H1 (cell line): ENCODE data around the gene NAV2. TPM values are rescaled to one million over a fixed set of nuclear protein-coding genes. Genes with fewer than 3 reads are reported as not detected.

Source experiments
- CBX8 ChIP-seq: fragments of 300-800, 300-1000 bp; sonication (generic); IDR thresholded peaks from 2 replicates; pipeline ENCODE4 v1.7.1; 2016; ENCODE audit warnings: low read depth, low read length, borderline replicate concordance
- HDAC6 ChIP-seq: IDR thresholded peaks from one replicate; pipeline ENCODE4 v1.7.1; 2012; ENCODE audit warnings: low read depth, mild to moderate bottlenecking, inconsistent platforms, low read length, moderate library complexity
- JUN ChIP-seq: IDR thresholded peaks from 2 replicates; pipeline ENCODE4 v1.6.1; 2011; ENCODE audit warnings: low read depth, mild to moderate bottlenecking, improper control_type of control experiment, low read length
- JUND ChIP-seq: IDR thresholded peaks from 2 replicates; pipeline ENCODE4 v1.6.1; 2011; ENCODE audit warnings: mild to moderate bottlenecking, improper control_type of control experiment, low read length
- SIRT6 ChIP-seq: IDR thresholded peaks from one replicate; pipeline ENCODE4 v1.7.1; 2012; ENCODE audit warnings: low read length, inconsistent platforms
- SUZ12 ChIP-seq: fragments of 200-600 bp; sonication (generic); IDR thresholded peaks from 2 replicates; pipeline ENCODE4 v1.6.1; 2012; ENCODE audit warnings: mild to moderate bottlenecking, inconsistent platforms, low read length, moderate library complexity, mixed read lengths
- YY1 ChIP-seq: IDR thresholded peaks from 2 replicates; pipeline ENCODE4 v1.6.1; 2011; ENCODE audit warnings: low read depth, mild to moderate bottlenecking, low read length
- polyA plus RNA-seq, 7 experiments: library from polyadenylated mRNA; depleted of rRNA in 3 of 7; stranded (reverse) in 5 of 7; unstranded in 2 of 7; fragments of >200 nt in 5 of 7; fragments of 200-250 nt in 2 of 7; gene quantifications; 1 replicate in 5 of 7; 2 replicates in 1 of 7; 4 replicates in 1 of 7; pipeline versions ENCODE4 v1.2.1 to v1.2.3, GENCODE V29; 2011 to 2013; ENCODE audit warnings: missing spikeins in 2 of 7, mixed read lengths in 2 of 7
- total RNA-seq: library from RNA; stranded (reverse); fragmentation: NEBNext Ultra II Directional; extraction: Animal tissue kit (Norgen Biotek cat#: 25700); gene quantifications from 2 replicates; pipeline ENCODE4 v1.2.1, GENCODE V29; 2021

NAV2 gene
- total and polyA plus RNA-seq, 2 of the 8 experiments (the other 6 are each of a cell fraction or from before 2014, with no cell fraction given) = 35.6 to 73.6 TPM

DNA sequence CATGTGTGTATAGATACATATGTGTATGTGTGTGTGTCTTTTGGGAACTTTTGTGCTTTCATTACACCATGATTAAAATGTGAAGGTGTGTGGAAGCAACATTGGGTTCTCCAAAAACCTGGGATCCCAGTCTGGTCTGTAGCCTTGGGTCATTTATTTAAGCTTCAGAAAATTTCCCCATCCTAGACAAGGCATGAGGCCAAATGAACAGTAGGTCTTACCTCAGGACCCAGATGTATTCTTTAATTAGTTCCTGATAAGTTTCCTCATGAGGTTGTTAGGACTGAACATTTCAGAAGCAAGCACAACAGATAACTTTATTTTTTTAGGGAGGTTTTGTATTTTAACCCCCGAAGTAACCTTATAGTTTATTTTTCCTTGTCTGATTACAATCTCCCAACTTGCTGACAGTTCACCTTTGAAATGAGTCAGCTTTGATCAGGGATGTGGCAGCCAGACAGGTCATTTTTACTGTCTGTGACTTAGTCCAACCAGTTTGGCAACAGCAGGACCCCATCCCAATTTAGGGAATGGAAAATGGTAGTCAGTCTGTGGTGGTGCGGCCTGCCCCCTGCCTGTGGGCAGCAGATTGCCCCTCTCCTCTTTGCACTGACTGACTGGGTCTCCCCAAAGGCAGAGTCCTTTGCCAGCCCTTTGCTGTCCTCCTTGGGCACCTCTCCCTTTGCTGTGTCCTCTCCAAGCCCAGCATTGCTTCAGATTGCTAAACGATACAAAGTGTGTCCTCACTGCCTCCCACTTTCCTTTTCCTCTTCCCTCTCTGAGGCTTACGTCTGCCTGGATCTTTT lies 88.3 kb downstream of the NAV2 start (continued):
- no peak for TF ChIP-seq SIRT6
- no peak for TF ChIP-seq JUND
- no peak for TF ChIP-seq JUN
- TF ChIP-seq SUZ12 = no peak
- no peak for TF ChIP-seq CBX8
- no peak for TF ChIP-seq HDAC6
- TF ChIP-seq YY1 = 0 out of 2 replicates have a peak, but pooled peaks have one; percentile 51
